Muscle of leg (tissue), 11 donors: ENCODE measurements around the gene SPRED2. TPM values are rescaled to one million over a fixed set of nuclear protein-coding genes. Genes with fewer than 3 reads are reported as not detected.
"Not testable (repeated sequence)": the region's sequence is repeated elsewhere in the genome, so short reads cannot be mapped to it uniquely, and the experiment has no call there.

ENCODE experiments used
- DNase-seq: peaks from one replicate; pipeline ENCODE4 v3.0.0; 2013
- H3K27ac ChIP-seq: one replicate; pipeline ENCODE4 v1.5.1; 2013; ENCODE audit warnings: mild to moderate bottlenecking, low read length, control low read depth
- H3K27me3 ChIP-seq: one replicate; pipeline ENCODE4 v1.6.1; 2013; ENCODE audit warnings: low read length; ENCODE audit not compliant: control insufficient read depth, insufficient read depth
- H3K36me3 ChIP-seq: one replicate; pipeline ENCODE4 v1.6.1; 2013; ENCODE audit warnings: low read length; ENCODE audit not compliant: control insufficient read depth, insufficient read depth
- H3K4me1 ChIP-seq: one replicate; pipeline ENCODE4 v1.6.1; 2013; ENCODE audit warnings: low read length; ENCODE audit not compliant: control insufficient read depth, insufficient read depth
- H3K4me3 ChIP-seq: one replicate; pipeline ENCODE4 v1.5.1; 2013; ENCODE audit warnings: low read length, control low read depth
- H3K9me3 ChIP-seq: replicated peaks from 2 replicates; pipeline ENCODE4 v1.6.1; 2013; ENCODE audit warnings: low read depth, low read length; ENCODE audit not compliant: control insufficient read depth
- WGBS: methylation state at CpG from one replicate; pipeline ENCODE4 v1.1.5; 2013; ENCODE audit warnings: missing lambda C conversion rate; ENCODE audit not compliant: insufficient coverage; 5-methylcytosine and 5-hydroxymethylcytosine counted together
- polyA plus RNA-seq, 8 donors: library from polyadenylated mRNA; unstranded; fragments of 120-200 nt; gene quantifications; one replicate each; pipeline versions ENCODE4 v1.2.1 to v1.2.3, GENCODE V29; 2013; ENCODE audit warnings: inconsistent platforms in 1 of 8, low replicate concordance in 1 of 8; ENCODE audit not compliant: insufficient read length in 8 of 8, insufficient read depth in 1 of 8
- total RNA-seq: library from RNA; stranded (reverse); fragments of 120-200 nt; gene quantifications from one replicate; pipeline ENCODE4 v1.2.4, GENCODE V29; 2013

SPRED2 gene
- total and polyA plus RNA-seq, 9 donors = 10.7 to 51.3 (median 30.9) TPM

DNA sequence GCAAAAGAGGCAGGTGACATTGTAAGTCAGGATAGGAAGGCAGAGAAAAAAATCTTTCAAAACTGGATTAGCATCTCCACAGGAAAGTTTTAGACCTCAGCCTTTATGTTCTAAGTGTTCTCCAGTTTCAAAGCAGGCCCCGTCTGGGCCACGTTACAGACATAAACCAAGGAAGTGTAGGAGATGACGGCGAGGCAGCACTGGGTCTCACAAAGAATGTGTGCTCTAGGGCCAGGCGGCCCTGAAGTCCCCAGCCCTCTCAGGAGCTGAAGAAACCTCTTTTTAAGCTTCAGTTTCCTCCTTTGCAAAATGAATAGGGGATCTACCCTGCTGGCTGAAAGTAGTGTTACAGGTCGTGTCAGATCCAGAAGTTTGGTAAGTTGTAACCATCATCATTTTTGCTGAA lies 81.7 kb downstream of the SPRED2 start:
- Histone ChIP-seq H3K36me3 (no peaks in the 10 kb centered on the region), H3K27ac (peak overlapping the region; percentile 79), H3K27me3 (no peaks in the 10 kb centered on the region), H3K9me3 (no peaks in the 10 kb centered on the region), H3K4me1 (peaks cover 30% of the 10 kb centered on the region), H3K4me3 (no peak overlapping the region)
- peak; percentile 58 for DNase-seq
- WGBS = 10% methylated on average over 4 of the region's 6 CpGs

DNA sequence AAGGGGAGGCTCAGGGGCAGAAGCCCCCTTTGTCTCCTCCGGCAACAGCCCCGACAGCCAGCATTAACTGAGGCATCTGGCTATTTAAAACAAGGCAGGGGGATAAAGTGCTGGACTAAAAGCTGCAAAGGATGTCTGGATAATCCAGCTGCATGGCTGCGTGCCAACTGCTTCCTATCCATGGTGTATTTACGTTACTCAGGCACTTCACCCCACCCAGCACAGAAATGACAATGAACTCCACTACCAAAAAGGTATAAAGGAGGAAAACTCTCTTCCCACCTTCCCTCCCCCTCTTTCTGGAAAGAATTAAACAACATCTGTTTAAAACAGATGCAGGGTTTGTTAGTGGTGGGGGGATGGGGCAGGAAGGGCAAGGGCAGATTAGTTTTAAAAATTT lies 82.5 kb downstream of the SPRED2 start:
- Histone ChIP-seq H3K36me3 (no peaks in the 10 kb centered on the region), H3K27me3 (no peaks in the 10 kb centered on the region), H3K4me1 (peaks cover 33% of the 10 kb centered on the region), H3K27ac (peak overlapping the region; percentile 79), H3K9me3 (no peaks in the 10 kb centered on the region), H3K4me3 (no peak overlapping the region)
- no CpG with 5 or more reads among the region's 4 CpGs for WGBS
- peak; percentile 96 for DNase-seq

DNA sequence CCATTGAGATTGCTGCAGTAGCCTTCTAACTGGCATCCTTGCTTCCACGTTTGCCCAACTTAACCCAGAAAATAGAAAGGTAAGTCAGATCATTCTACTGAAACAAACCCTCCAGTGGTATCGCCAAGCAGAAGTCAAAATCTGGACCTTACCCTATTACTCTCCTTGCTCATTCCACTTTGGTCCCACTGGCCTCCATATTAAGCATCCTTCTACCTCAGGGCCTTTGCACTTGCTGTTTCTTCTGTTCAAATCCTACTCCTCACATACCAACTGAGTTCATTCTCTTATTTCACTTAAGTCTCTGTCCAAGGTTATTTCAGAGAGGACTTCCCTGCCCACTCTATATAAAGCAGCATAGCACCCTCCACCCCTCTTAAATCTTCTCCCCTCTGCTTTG lies 84.5 kb downstream of the SPRED2 start:
- DNase-seq = no peak
- Histone ChIP-seq H3K27me3 (no peaks in the 10 kb centered on the region), H3K4me1 (peaks cover 31% of the 10 kb centered on the region), H3K9me3 (no peaks in the 10 kb centered on the region), H3K27ac (no peak overlapping the region), H3K36me3 (no peaks in the 10 kb centered on the region), H3K4me3 (no peak overlapping the region)
- WGBS = 100% methylated on average over 1 of the region's 2 CpGs

DNA sequence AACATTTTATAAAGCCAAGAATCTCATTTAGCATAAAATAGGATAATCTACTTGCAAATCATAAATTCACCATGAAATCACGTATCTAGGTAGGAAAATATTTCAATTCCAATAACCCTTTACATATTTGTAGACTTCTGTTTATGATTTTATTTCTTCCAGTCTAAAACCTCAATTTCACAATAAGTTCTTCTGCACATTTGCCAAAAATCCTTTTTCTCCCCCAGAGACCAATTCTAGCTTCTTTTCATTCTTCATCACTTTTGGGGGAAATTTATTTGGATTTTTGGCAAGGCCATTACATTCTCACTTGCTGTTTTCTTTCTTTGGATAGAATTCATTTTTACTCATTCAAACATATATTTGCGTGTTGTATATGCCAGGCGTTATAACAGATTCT lies 86.8 kb downstream of the SPRED2 start:
- Histone ChIP-seq H3K27ac (no peak overlapping the region), H3K36me3 (peaks cover 5% of the 10 kb centered on the region), H3K9me3 (no peaks in the 10 kb centered on the region), H3K4me1 (peaks cover 20% of the 10 kb centered on the region), H3K4me3 (no peak overlapping the region), H3K27me3 (no peaks in the 10 kb centered on the region)
- DNase-seq = peak; percentile 90
- WGBS = no CpG with 5 or more reads among the region's 3 CpGs

DNA sequence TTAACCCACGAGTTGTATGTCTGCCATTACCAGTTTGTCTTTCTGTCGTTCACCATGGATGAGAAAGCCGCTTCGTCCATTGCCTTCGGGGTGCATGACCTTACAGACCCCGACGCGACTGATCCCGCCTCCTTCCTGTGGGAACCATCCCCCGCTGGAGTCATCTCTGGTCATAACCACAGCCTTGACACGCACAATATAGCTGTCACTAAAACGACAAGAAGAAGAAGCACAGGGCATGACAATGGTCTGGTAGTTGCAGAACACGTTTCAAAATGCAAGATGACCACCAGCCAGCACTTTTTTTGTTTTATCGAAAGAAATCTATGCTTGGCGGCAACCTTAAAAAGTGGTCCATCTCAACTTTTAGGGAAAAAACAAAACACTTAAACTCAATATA lies 87.7 kb downstream of the SPRED2 start:
- H3K27ac ChIP-seq = no peak overlapping the region
- H3K4me3 ChIP-seq = no peak overlapping the region
- peaks cover 11% of the 10 kb centered on the region for H3K4me1 ChIP-seq
- H3K36me3 ChIP-seq = peaks cover 5% of the 10 kb centered on the region
- DNase-seq = no peak
- H3K9me3 ChIP-seq = no peaks in the 10 kb centered on the region
- WGBS = 44% methylated on average over 12 of the region's 15 CpGs
- H3K27me3 ChIP-seq = no peaks in the 10 kb centered on the region

DNA sequence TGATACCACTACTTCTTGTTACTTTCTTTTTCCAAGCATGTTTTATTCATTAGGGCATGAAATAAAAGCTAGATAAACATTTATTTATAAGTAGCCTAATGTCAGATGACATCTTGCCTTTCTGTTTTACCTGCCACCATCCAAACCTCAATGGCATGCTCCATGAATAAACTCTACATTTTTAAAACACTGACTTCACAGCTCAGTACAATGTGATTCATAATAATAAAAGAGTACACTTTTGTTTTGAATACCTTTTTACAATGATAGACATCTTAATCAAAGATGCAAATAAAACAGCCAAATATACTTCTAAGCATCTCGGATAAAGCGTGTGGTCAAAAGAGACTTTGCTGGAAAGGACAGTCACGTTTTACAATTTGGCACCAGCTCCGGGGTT lies 88.2 kb downstream of the SPRED2 start:
- no peak for DNase-seq
- H3K27ac ChIP-seq = no peak overlapping the region
- H3K9me3 ChIP-seq = no peaks in the 10 kb centered on the region
- peaks cover 9% of the 10 kb centered on the region for H3K4me1 ChIP-seq
- no peaks in the 10 kb centered on the region for H3K27me3 ChIP-seq
- peaks cover 5% of the 10 kb centered on the region for H3K36me3 ChIP-seq
- H3K4me3 ChIP-seq = no peak overlapping the region
- WGBS = 55% methylated on average over 4 of the region's 4 CpGs

DNA sequence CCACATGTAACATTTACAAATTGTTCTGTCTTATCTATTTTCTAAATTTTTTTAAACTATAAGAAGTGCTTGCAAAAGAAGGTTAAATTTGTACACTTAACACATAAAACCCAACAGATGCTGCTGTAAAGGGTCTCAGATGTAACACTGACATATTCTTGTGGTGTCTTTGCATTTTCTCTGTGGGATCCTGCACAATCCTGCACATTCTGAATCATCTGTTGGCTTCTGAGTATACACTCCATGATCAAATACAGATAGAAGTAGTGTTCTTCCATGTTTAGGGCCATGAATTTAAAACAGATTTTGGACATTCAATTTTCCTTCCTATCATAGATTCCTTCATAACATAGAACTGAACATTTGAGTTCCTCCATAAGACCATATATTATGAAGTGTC lies 89.0 kb downstream of the SPRED2 start:
- peaks cover 9% of the 10 kb centered on the region for H3K4me1 ChIP-seq
- no peaks in the 10 kb centered on the region for H3K27me3 ChIP-seq
- H3K9me3 ChIP-seq = no peaks in the 10 kb centered on the region
- H3K4me3 ChIP-seq = no peak overlapping the region
- H3K36me3 ChIP-seq = peaks cover 5% of the 10 kb centered on the region
- H3K27ac ChIP-seq = no peak overlapping the region
- no peak for DNase-seq

DNA sequence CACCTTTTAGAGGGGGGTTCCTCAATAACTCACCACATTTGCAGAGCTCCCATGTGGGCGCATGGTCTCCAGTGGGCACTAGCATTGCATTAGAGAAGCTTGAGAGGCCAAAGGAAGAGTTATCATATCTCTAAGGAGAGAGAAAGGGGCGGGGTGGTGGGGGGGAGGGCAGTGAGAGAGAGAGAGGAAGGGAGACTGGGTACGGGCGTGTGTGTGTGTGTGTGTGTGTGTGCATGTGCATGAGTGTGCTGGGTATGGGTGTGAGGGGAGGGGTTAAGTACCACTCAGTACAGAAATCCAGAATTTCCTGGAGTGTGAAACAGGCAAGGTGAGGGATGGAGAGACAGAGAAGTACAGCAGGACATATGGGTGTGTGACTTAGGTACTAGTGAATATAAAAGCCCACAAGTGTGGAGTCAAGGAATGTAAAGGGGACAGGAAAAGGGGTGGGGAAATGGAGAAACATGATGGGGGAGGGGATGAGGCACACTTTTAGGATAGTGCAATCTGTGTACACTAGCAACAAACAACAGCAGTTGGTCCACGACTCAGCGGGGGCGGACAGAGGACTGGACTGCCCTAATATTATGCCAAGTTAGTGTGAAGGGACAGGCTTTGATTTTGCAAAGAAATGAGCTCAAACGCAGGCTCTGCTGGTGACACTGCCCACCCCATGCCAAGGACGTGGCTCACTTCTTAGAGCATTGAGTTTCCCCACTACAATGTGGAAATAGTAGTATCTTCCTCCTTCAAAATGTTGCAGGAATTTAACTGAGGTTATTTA lies 91.3 kb downstream of the SPRED2 start:
- Histone ChIP-seq H3K9me3 (no peaks in the 10 kb centered on the region), H3K4me1 (peaks cover 8% of the 10 kb centered on the region), H3K4me3 (no peak overlapping the region), H3K27ac (no peak overlapping the region), H3K27me3 (no peaks in the 10 kb centered on the region), H3K36me3 (peaks cover 5% of the 10 kb centered on the region)
- WGBS = 78% methylated on average over 3 of the region's 9 CpGs
- no peak for DNase-seq

DNA sequence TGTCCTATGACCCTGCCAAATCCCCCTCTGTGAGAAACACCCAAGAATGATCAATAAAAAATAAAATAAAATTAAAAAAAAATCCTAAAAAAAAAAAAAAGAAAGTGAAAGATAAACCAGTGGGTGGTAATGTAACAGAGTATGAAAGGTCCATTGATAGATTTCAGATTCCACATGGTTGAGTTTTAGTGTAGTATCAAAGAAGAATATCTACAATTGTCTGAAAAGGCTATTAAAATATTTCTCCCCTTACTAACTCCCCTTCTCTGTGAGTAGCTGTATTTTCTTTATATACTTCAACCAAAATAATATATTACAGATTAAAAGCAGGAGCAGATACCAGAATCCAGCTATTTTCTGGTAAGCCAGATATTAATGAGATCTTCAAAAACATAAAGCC lies 92.8 kb downstream of the SPRED2 start:
- no peaks in the 10 kb centered on the region for H3K27me3 ChIP-seq
- H3K9me3 ChIP-seq = no peaks in the 10 kb centered on the region
- H3K36me3 ChIP-seq = peaks cover 5% of the 10 kb centered on the region
- DNase-seq = no peak
- no peak overlapping the region for H3K4me3 ChIP-seq
- H3K27ac ChIP-seq = no peak overlapping the region
- peaks cover 1% of the 10 kb centered on the region for H3K4me1 ChIP-seq

DNA sequence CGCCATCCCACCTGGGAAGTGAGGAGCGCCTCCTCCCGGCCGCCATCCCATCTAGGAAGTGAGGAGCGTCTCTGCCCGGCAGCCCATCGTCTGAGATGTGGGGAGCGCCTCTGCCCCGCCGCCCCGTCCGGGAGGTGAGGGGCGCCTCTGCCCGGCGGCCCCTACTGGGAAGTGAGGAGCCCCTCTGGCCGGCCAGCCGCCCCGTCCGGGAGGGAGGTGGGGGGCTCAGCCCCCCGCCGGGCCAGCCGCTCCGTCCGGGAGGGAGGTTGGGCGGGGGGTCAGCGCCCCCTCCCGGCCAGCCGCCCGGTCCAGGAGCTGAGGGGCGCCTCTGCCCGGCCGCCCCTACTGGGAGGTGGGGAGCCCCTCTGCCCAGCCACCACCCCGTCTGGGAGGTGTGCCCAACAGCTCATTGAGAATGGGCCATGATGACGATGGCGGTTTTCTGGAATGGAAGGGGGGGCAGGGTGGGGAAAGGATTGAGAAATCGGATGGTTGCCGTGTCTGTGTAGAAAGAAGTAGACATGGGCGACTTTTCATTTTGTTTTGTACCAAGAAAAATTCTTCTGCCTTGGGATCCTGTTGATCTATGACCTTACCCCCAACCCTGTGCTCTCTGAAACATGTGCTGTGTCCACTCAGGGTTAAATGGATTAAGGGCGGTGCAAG lies 93.4 kb downstream of the SPRED2 start:
- not testable (repeated sequence) for H3K4me1 ChIP-seq

More for the DNA sequence above, 93.4 kb downstream of the SPRED2 start:
- H3K27me3 ChIP-seq, H3K4me3 ChIP-seq, H3K9me3 ChIP-seq, H3K27ac ChIP-seq, DNase-seq: not testable (repeated sequence)
- no CpG with 5 or more reads among the region's 39 CpGs for WGBS
- peaks cover 12% of the 10 kb centered on the region for H3K36me3 ChIP-seq
